H9 (cell line): Measurements from ENCODE around the gene CSDE1. TPM values are rescaled to one million over a fixed set of nuclear protein-coding genes. Genes with fewer than 3 reads are reported as not detected.

ENCODE experiments used
- DNase-seq: peaks from one replicate; pipeline ENCODE4 v3.0.0-alpha.2; 2017
- H2AFZ ChIP-seq: one replicate; pipeline ENCODE4 v1.6.1; 2013; ENCODE audit warnings: mild to moderate bottlenecking, low read length, control low read depth, moderate library complexity
- H2AK5ac ChIP-seq: 2 replicates; pipeline ENCODE4 v1.6.1; 2013; ENCODE audit warnings: low read length, control low read depth, mixed read lengths; ENCODE audit not compliant: insufficient read length
- H2BK120ac ChIP-seq: one replicate; pipeline ENCODE4 v1.6.1; 2013; ENCODE audit warnings: low read depth, mild to moderate bottlenecking, low read length, control low read depth, inconsistent platforms; ENCODE audit not compliant: poor library complexity, severe bottlenecking
- H2BK12ac ChIP-seq: 2 replicates; pipeline ENCODE4 v1.6.1; 2013; ENCODE audit warnings: low read length, control low read depth, mixed read lengths, low read depth; ENCODE audit not compliant: insufficient read length
- H2BK15ac ChIP-seq: 2 replicates; pipeline ENCODE4 v1.6.1; 2013; ENCODE audit warnings: low read depth, low read length, control low read depth
- H2BK20ac ChIP-seq: one replicate; pipeline ENCODE4 v1.6.1; 2013; ENCODE audit warnings: low read depth, mild to moderate bottlenecking, low read length, control low read depth, inconsistent platforms; ENCODE audit not compliant: poor library complexity, severe bottlenecking
- H2BK5ac ChIP-seq: 2 replicates; pipeline ENCODE4 v1.6.1; 2013; ENCODE audit warnings: low read length, control low read depth, mixed read lengths; ENCODE audit not compliant: insufficient read length
- H3K14ac ChIP-seq: 2 replicates; pipeline ENCODE4 v1.6.1; 2013; ENCODE audit warnings: low read length, control low read depth; ENCODE audit not compliant: insufficient read depth
- H3K18ac ChIP-seq: 2 replicates; pipeline ENCODE4 v1.6.1; 2013; ENCODE audit warnings: low read depth, mild to moderate bottlenecking, mixed read lengths, low read length, control low read depth; ENCODE audit not compliant: insufficient read length
- H3K23ac ChIP-seq: 2 replicates; pipeline ENCODE4 v1.6.1; 2013; ENCODE audit warnings: low read length, control low read depth, mixed read lengths, low read depth; ENCODE audit not compliant: insufficient read length
- H3K23me2 ChIP-seq: 2 replicates; pipeline ENCODE4 v1.6.1; 2013; ENCODE audit warnings: low read depth, mild to moderate bottlenecking, mixed read lengths, low read length, control low read depth; ENCODE audit not compliant: insufficient read length, poor library complexity, severe bottlenecking
- H3K27ac ChIP-seq: 2 replicates; pipeline ENCODE4 v1.5.1; 2013; ENCODE audit warnings: low read length, control low read depth, mixed read lengths, low read depth; ENCODE audit not compliant: insufficient read length
- H3K27me3 ChIP-seq: 2 replicates; pipeline ENCODE4 v1.6.1; 2013; ENCODE audit warnings: low read length, control low read depth, inconsistent platforms; ENCODE audit not compliant: insufficient read depth
- H3K4ac ChIP-seq: 2 replicates; pipeline ENCODE4 v1.6.1; 2013; ENCODE audit warnings: low read depth, mild to moderate bottlenecking, control low read depth, inconsistent platforms, low read length, moderate library complexity
- H3K4me1 ChIP-seq: 2 replicates; pipeline ENCODE4 v1.6.1; 2013; ENCODE audit warnings: low read length, control low read depth, inconsistent platforms; ENCODE audit not compliant: insufficient read depth
- H3K4me2 ChIP-seq: 2 replicates; pipeline ENCODE4 v1.6.1; 2013; ENCODE audit warnings: low read length, control low read depth, mixed read lengths; ENCODE audit not compliant: insufficient read length, insufficient read depth
- H3K56ac ChIP-seq: 2 replicates; pipeline ENCODE4 v1.6.1; 2013; ENCODE audit warnings: low read depth, mild to moderate bottlenecking, mixed read lengths, low read length, control low read depth; ENCODE audit not compliant: insufficient read length
- H3K79me1 ChIP-seq: 2 replicates; pipeline ENCODE4 v1.6.1; 2013; ENCODE audit warnings: low read depth, mild to moderate bottlenecking, moderate library complexity, low read length, control low read depth, inconsistent platforms; ENCODE audit not compliant: insufficient read depth, poor library complexity, severe bottlenecking
- H3K79me2 ChIP-seq: 2 replicates; pipeline ENCODE4 v1.6.1; 2013; ENCODE audit warnings: low read length, control low read depth, inconsistent platforms; ENCODE audit not compliant: insufficient read depth
- H3K9ac ChIP-seq: 2 replicates; pipeline ENCODE4 v1.6.1; 2013; ENCODE audit warnings: low read length, control low read depth, mixed read lengths; ENCODE audit not compliant: insufficient read length; ENCODE audit errors: extremely low read depth
- H3K9me3 ChIP-seq: one replicate; pipeline ENCODE4 v1.6.1; 2013; ENCODE audit warnings: low read depth, low read length, inconsistent platforms; ENCODE audit not compliant: control insufficient read depth
- H3T11ph ChIP-seq: one replicate; pipeline ENCODE4 v1.6.1; 2013; ENCODE audit warnings: mild to moderate bottlenecking, low read length, control low read depth, inconsistent platforms
- H4K20me1 ChIP-seq: one replicate; pipeline ENCODE4 v1.6.1; 2013; ENCODE audit not compliant: control insufficient read depth, insufficient read length, insufficient read depth
- H4K5ac ChIP-seq: 2 replicates; pipeline ENCODE4 v1.6.1; 2013; ENCODE audit warnings: low read depth, mild to moderate bottlenecking, mixed read lengths, low read length, control low read depth; ENCODE audit not compliant: insufficient read length
- H4K8ac ChIP-seq: replicated peaks from 2 replicates; pipeline ENCODE4 v1.6.1; 2013; ENCODE audit warnings: low read length, control low read depth, mixed read lengths, low read depth; ENCODE audit not compliant: insufficient read length
- H4K91ac ChIP-seq: 2 replicates; pipeline ENCODE4 v1.6.1; 2013; ENCODE audit warnings: low read depth, mild to moderate bottlenecking, moderate library complexity, mixed read lengths, low read length, control low read depth; ENCODE audit not compliant: insufficient read length
- H3K27ac Mint-ChIP-seq, 3 experiments: 2 replicates in 2 of 3; 3 replicates in 1 of 3; pipeline ENCODE4 v1.8.0; 2020 to 2021; ENCODE audit warnings: mixed read lengths in 3 of 3, mild to moderate bottlenecking in 1 of 3, moderate library complexity in 1 of 3
- H3K27me3 Mint-ChIP-seq: 2 replicates; pipeline ENCODE4 v1.8.0; 2021; ENCODE audit warnings: low read depth, mild to moderate bottlenecking, moderate library complexity, mixed read lengths
- H3K36me3 Mint-ChIP-seq, 3 experiments: 2 replicates in 2 of 3; 3 replicates in 1 of 3; pipeline ENCODE4 v1.8.0; 2020 to 2021; ENCODE audit warnings: low read depth in 3 of 3, mixed read lengths in 3 of 3; ENCODE audit not compliant: insufficient read depth in 1 of 3
- H3K4me1 Mint-ChIP-seq, 2 experiments: 2 replicates each; pipeline ENCODE4 v1.8.0; 2020; ENCODE audit warnings: mixed read lengths in 2 of 2
- H3K4me3 Mint-ChIP-seq, 2 experiments: 2 replicates in 1 of 2; 3 replicates in 1 of 2; pipeline ENCODE4 v1.8.0; 2020 to 2021; ENCODE audit warnings: mild to moderate bottlenecking in 2 of 2, mixed read lengths in 2 of 2, moderate library complexity in 1 of 2
- H3K9me3 Mint-ChIP-seq, 2 experiments: 2 replicates in 1 of 2; 3 replicates in 1 of 2; pipeline ENCODE4 v1.8.0; 2020; ENCODE audit warnings: mild to moderate bottlenecking in 2 of 2, mixed read lengths in 2 of 2, moderate library complexity in 1 of 2
- WGBS: extraction: QIAGEN DNeasy Blood & Tissue Kit; methylation state at CpG from one replicate; pipeline ENCODE4 v1.1.7; 2013; ENCODE audit warnings: missing lambda C conversion rate, low lambda C conversion rate, mixed read lengths; ENCODE audit not compliant: insufficient read length; ENCODE audit errors: extremely low coverage; 5-methylcytosine and 5-hydroxymethylcytosine counted together
- total RNA-seq: library from RNA; stranded (reverse); gene quantifications from 2 replicates; pipeline ENCODE4 v1.2.1, GENCODE V29; 2021
- TF ChIP-seq, protein P1 (sequence below): fragments of 200-600 bp; sonication (generic); conservative IDR thresholded peaks from 3 replicates; pipeline ENCODE4 v1.8.0; 2021; ENCODE audit warnings: antibody characterized with exemption, mild to moderate bottlenecking

CSDE1 gene
- total RNA-seq, 1 experiment from 2014 or later = 645 TPM

GRCh38 chr1:114669562-114670082, 88.2 kb downstream of the CSDE1 start, which contains the start of gene DENND2C:
Gene DENND2C, minus strand, starts transcription at chr1:114670049. Its CDS starts 44,065 bp downstream, at chr1:114625984.
- peak within 1 kb of the TSS; percentile 21; the same call in 1 of the 2 replicates for H3K14ac ChIP-seq
- H3K9ac ChIP-seq = peak within 1 kb of the TSS; percentile 69
- no peak within 1 kb of the TSS for H2BK5ac ChIP-seq
- peak within 1 kb of the TSS; percentile 17 for H2AFZ ChIP-seq
- Mint-ChIP-seq H3K36me3 (no peaks in the 10 kb centered on the region), H3K4me3 (peak within 1 kb of the TSS; percentile 82 to 93), H3K4me1 (peaks cover 9% of the 10 kb centered on the region in 2 experiments), H3K27ac (peak within 1 kb of the TSS in 2 of 3 experiments; percentile 80 to 93; a peak in 4 of 7 replicates), H3K9me3 (no peaks in the 10 kb centered on the region; a peak in 1 of 5 replicates), H3K27me3 (peaks cover 22% of the 10 kb centered on the region)
- no peak within 1 kb of the TSS for H4K91ac ChIP-seq
- no peak within 1 kb of the TSS for H4K8ac ChIP-seq
- 0 out of 2 replicates have a peak within 1 kb of the TSS, but pooled peaks have one; percentile 44 for H2BK15ac ChIP-seq
- H3T11ph ChIP-seq = no peak within 1 kb of the TSS
- H3K9me3 ChIP-seq = no peaks in the 10 kb centered on the region
- H3K23me2 ChIP-seq = peaks cover 14% of the 10 kb centered on the region
- H2BK12ac ChIP-seq = no peak within 1 kb of the TSS
- TF ChIP-seq, protein P1, sequence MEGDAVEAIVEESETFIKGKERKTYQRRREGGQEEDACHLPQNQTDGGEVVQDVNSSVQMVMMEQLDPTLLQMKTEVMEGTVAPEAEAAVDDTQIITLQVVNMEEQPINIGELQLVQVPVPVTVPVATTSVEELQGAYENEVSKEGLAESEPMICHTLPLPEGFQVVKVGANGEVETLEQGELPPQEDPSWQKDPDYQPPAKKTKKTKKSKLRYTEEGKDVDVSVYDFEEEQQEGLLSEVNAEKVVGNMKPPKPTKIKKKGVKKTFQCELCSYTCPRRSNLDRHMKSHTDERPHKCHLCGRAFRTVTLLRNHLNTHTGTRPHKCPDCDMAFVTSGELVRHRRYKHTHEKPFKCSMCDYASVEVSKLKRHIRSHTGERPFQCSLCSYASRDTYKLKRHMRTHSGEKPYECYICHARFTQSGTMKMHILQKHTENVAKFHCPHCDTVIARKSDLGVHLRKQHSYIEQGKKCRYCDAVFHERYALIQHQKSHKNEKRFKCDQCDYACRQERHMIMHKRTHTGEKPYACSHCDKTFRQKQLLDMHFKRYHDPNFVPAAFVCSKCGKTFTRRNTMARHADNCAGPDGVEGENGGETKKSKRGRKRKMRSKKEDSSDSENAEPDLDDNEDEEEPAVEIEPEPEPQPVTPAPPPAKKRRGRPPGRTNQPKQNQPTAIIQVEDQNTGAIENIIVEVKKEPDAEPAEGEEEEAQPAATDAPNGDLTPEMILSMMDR = peak; percentile 26; the same call in 2 of the 3 replicates
- H2AK5ac ChIP-seq = no peak within 1 kb of the TSS
- H3K18ac ChIP-seq = peak within 1 kb of the TSS; percentile 47
- peak within 1 kb of the TSS; percentile 99 for H3K4me2 ChIP-seq
- H3K4me1 ChIP-seq = no peaks in the 10 kb centered on the region
- no peaks in the 10 kb centered on the region for H3K79me2 ChIP-seq
- H2BK120ac ChIP-seq = no peak within 1 kb of the TSS
- H3K4ac ChIP-seq = no peak within 1 kb of the TSS
- H4K5ac ChIP-seq = no peak within 1 kb of the TSS
- H3K79me1 ChIP-seq = no peaks in the 10 kb centered on the region
- no peak for DNase-seq
- H3K56ac ChIP-seq = no peak within 1 kb of the TSS
- H3K27me3 ChIP-seq = no peaks in the 10 kb centered on the region
- no peak within 1 kb of the TSS for H2BK20ac ChIP-seq
- no peak within 1 kb of the TSS for H3K23ac ChIP-seq
- H3K27ac ChIP-seq = no peak within 1 kb of the TSS
- WGBS = no CpG with 5 or more reads among the region's 50 CpGs
- no peaks in the 10 kb centered on the region for H4K20me1 ChIP-seq
